K562 (cell line): ENCODE results near the gene SESN3. TPM values are rescaled to one million over a fixed set of nuclear protein-coding genes. Genes with fewer than 3 reads are reported as not detected.

Source experiments
- ATAC-seq: fragments of 200-7000 bp; cut with Tn5 transposase; 3 replicates; pipeline ENCODE4 v1.9.1; 2020; ENCODE audit warnings: moderate library complexity
- BruUV-seq: library from RNA; stranded (reverse); fragments of 400-500 nt; replicated peaks from 2 replicates; lab custom pipeline; 2021; lab: Mats Ljungman, UMichigan
- CTCF ChIA-PET: fragments of 300-600 bp; formaldehyde crosslinking; extraction: SDS; loops from one replicate; lab custom pipeline; 2021; ENCODE audit warnings: low intra/inter-chr PET ratio; lab: Yijun Ruan, JAX
- POLR2A ChIA-PET: fragments of 300-600, 350-650 bp; sonication (Branson Sonifier 250); formaldehyde crosslinking; extraction: SDS; loops from one replicate; lab custom pipeline; 2021; ENCODE audit warnings: antibody characterized with exemption, inconsistent platforms; lab: Yijun Ruan, JAX
- DNase-seq, 4 experiments: peaks; one replicate each; pipeline versions ENCODE4 v3.0.0 to v3.0.0-alpha.2; 2011 to 2018; ENCODE audit warnings: low spot score in 3 of 4, mixed read lengths in 3 of 4; ENCODE audit errors: extremely low read depth in 1 of 4
- FAIRE-seq: peaks from 2 replicates; lab custom pipeline; 2011; peaks lifted over from hg19 to GRCh38; lab: Jason Lieb, UNC
- H2AFZ ChIP-seq: 2 replicates; pipeline ENCODE4 v1.6.0; 2011; ENCODE audit warnings: low read depth, low read length, control low read depth, inconsistent platforms
- H3K27ac ChIP-seq: fragments of 200-600 bp; 3 replicates; pipeline ENCODE4 v1.8.0; 2011; ENCODE audit warnings: low read depth, mild to moderate bottlenecking, control low read depth, inconsistent platforms, low read length, moderate library complexity, mixed read lengths; ENCODE audit errors: extremely low read depth
- H3K27me3 ChIP-seq, 2 experiments: fragments of 300-600 bp in 1 of 2; 2 replicates in 1 of 2; 3 replicates in 1 of 2; pipeline versions ENCODE4 v1.6.0 to v1.8.0; 2011; ENCODE audit warnings: inconsistent platforms in 2 of 2, low read length in 2 of 2, mild to moderate bottlenecking in 1 of 2, mixed read lengths in 1 of 2, moderate library complexity in 1 of 2; ENCODE audit not compliant: control insufficient read depth in 2 of 2, insufficient read depth in 2 of 2
- H3K36me3 ChIP-seq: fragments of 300-600 bp; 3 replicates; pipeline ENCODE4 v1.8.0; 2011; ENCODE audit warnings: mild to moderate bottlenecking, low read length, inconsistent platforms; ENCODE audit not compliant: control insufficient read depth, insufficient read depth
- H3K4me1 ChIP-seq, 2 experiments: fragments of 200-600 bp in 1 of 2; replicated peaks in 1 of 2; 2 replicates in 1 of 2; 3 replicates in 1 of 2; pipeline versions ENCODE4 v1.5.1 to v1.8.0; 2011; ENCODE audit warnings: inconsistent platforms in 2 of 2, low read length in 2 of 2, mild to moderate bottlenecking in 1 of 2, mixed read lengths in 1 of 2, moderate library complexity in 1 of 2; ENCODE audit not compliant: control insufficient read depth in 2 of 2, insufficient read depth in 2 of 2
- H3K4me2 ChIP-seq: 2 replicates; pipeline ENCODE4 v1.6.1; 2011; ENCODE audit warnings: low read length, control low read depth, inconsistent platforms, mixed read lengths; ENCODE audit not compliant: insufficient read depth
- H3K4me3 ChIP-seq: fragments of 200-600 bp; sonication (generic), shearing (Covaris generic); 2 replicates; pipeline ENCODE4 v1.5.1; 2016; ENCODE audit warnings: control low read depth, inconsistent platforms
- H3K79me2 ChIP-seq: fragments of 200-600 bp; 3 replicates; pipeline ENCODE4 v1.8.0; 2011; ENCODE audit warnings: low read length, inconsistent platforms; ENCODE audit not compliant: control insufficient read depth, insufficient read depth
- H3K9ac ChIP-seq, 2 experiments: 2 replicates each; pipeline versions ENCODE4 v1.6.0 to v1.6.1; 2011; ENCODE audit warnings: low read depth in 2 of 2, low read length in 2 of 2, control low read depth in 1 of 2, inconsistent platforms in 1 of 2, mild to moderate bottlenecking in 1 of 2, mixed read lengths in 1 of 2; ENCODE audit not compliant: insufficient read depth in 1 of 2
- H3K9me1 ChIP-seq: one replicate; pipeline ENCODE4 v1.6.0; 2011; ENCODE audit warnings: inconsistent platforms, mild to moderate bottlenecking, low read length, moderate library complexity; ENCODE audit not compliant: control insufficient read depth, insufficient read depth
- H3K9me3 ChIP-seq: replicated peaks from 2 replicates; pipeline ENCODE4 v1.5.1; 2011; ENCODE audit warnings: low read depth, low read length, inconsistent platforms; ENCODE audit not compliant: control insufficient read depth, insufficient read depth
- H4K20me1 ChIP-seq: replicated peaks from 2 replicates; pipeline ENCODE4 v1.6.1; 2011; ENCODE audit warnings: low read length, inconsistent platforms, mixed read lengths; ENCODE audit not compliant: control insufficient read depth, insufficient read depth
- CCNT2 ChIP-seq: IDR thresholded peaks from 2 replicates; pipeline ENCODE4 v1.6.1; 2011; ENCODE audit warnings: borderline replicate concordance, low read depth, mild to moderate bottlenecking, moderate library complexity, mixed read lengths, low read length; ENCODE audit not compliant: insufficient read length; ENCODE audit errors: extremely low read depth
- EWSR1 ChIP-seq: fragments of 450-650 bp; IDR thresholded peaks from 2 replicates; pipeline ENCODE4 v1.6.1; 2018; ENCODE audit warnings: borderline replicate concordance, mild to moderate bottlenecking, low read depth, moderate library complexity; ENCODE audit not compliant: partially characterized antibody
- FOXK2 ChIP-seq, 2 experiments: fragments of 450-650 bp; IDR thresholded peaks in 1 of 2; conservative IDR thresholded peaks in 1 of 2; 2 replicates each; pipeline ENCODE4 v1.6.1; 2016; ENCODE audit warnings: low read depth in 2 of 2, mild to moderate bottlenecking in 1 of 2
- PCBP1 ChIP-seq: fragments of 200-400 bp; formaldehyde crosslinking; IDR thresholded peaks from 2 replicates; pipeline ENCODE4 v1.6.1; 2018; ENCODE audit warnings: mild to moderate bottlenecking, low read depth, low read length; ENCODE audit not compliant: poor library complexity, severe bottlenecking
- SMC3 ChIP-seq: conservative IDR thresholded peaks from 2 replicates; pipeline ENCODE4 v1.6.1; 2011; ENCODE audit warnings: low read depth, low read length, improper control_type of control experiment; ENCODE audit not compliant: insufficient read depth
- ZNF175 ChIP-seq: fragments of 200-800 bp; sonication (Bioruptor generic); IDR thresholded peaks from 2 replicates; pipeline ENCODE4 v1.6.1; 2016; ENCODE audit warnings: low read depth, mild to moderate bottlenecking, missing genetic modification characterization, missing compliant biosample characterization
- ZNF445 ChIP-seq: fragments of 250-450 bp; sonication (Bioruptor Pico); IDR thresholded peaks from 2 replicates; pipeline ENCODE4 v1.4.0; 2020; ENCODE audit warnings: low read depth, mild to moderate bottlenecking, moderate library complexity
- ZNF780A ChIP-seq: fragments of 250-450 bp; sonication (Bioruptor Pico); IDR thresholded peaks from 2 replicates; pipeline ENCODE4 v1.5.0; 2021; ENCODE audit warnings: mild to moderate bottlenecking
- WGBS: fragments of 100-300 bp; shearing (Covaris generic); methylation state at CpG from one replicate; pipeline ENCODE4 v1.1.6; 2016; ENCODE audit warnings: low coverage, mixed read lengths; ENCODE audit not compliant: insufficient coverage; ENCODE audit errors: missing lambda C conversion rate; 5-methylcytosine and 5-hydroxymethylcytosine counted together
- in situ Hi-C: fragments of 300-500 bp; cut with MboI; formaldehyde crosslinking; loops from 4 replicates; pipeline ENCODE4 v1.15.0; 2018; ENCODE audit warnings: inconsistent platforms, mixed read lengths
- intact Hi-C: fragments of 100-400 bp; cut with micrococcal nuclease; formaldehyde crosslinking; loops from 2 replicates; pipeline ENCODE4 v1.14.2; 2022
- polyA plus RNA-seq, 8 experiments: library from polyadenylated mRNA; depleted of rRNA in 4 of 8; stranded (reverse) in 5 of 8; unstranded in 3 of 8; fragments of >200 nt; fragmentation: Nextera tagmentation in 2 of 8; fragmentation: Illumina TruSeq in 1 of 8; extraction: Ambion mirVana in 2 of 8; extraction: Trizol in 1 of 8; gene quantifications; 2 replicates each; pipeline versions ENCODE4 v1.2.1 to v1.2.3, GENCODE V29; 2011 to 2014; ENCODE audit warnings: inconsistent platforms in 1 of 8, missing spikeins in 1 of 8
- total RNA-seq, 7 experiments: library from RNA; depleted of rRNA in 6 of 7; stranded (reverse); fragments of >200 nt in 6 of 7; fragmentation: Illumina TruSeq in 2 of 7; extraction: Trizol in 2 of 7; gene quantifications; 2 replicates each; pipeline versions ENCODE4 v1.2.1 to v1.2.3, GENCODE V29; 2011 to 2021; ENCODE audit warnings: low replicate concordance in 1 of 7
- TF ChIP-seq, protein P1 (sequence below): fragments of 250-450 bp; sonication (Bioruptor Pico); IDR thresholded peaks from 2 replicates; pipeline ENCODE4 v1.5.0; 2021; ENCODE audit warnings: mild to moderate bottlenecking, moderate library complexity
- TF ChIP-seq, protein P2 (sequence below): sonication (generic); formaldehyde crosslinking; IDR thresholded peaks from 2 replicates; pipeline ENCODE4 v1.8.1; 2023; ENCODE audit warnings: mild to moderate bottlenecking, missing genetic modification reagents, moderate library complexity
- TF ChIP-seq, protein P3 (sequence below): fragments of 250-450 bp; sonication (Bioruptor Pico); IDR thresholded peaks from 2 replicates; pipeline ENCODE4 v1.8.0; 2022; ENCODE audit warnings: inconsistent platforms
- TF ChIP-seq, protein P4 (sequence below): fragments of 450-650 bp; formaldehyde crosslinking; IDR thresholded peaks from 2 replicates; pipeline ENCODE4 v1.4.0; 2020; ENCODE audit warnings: mild to moderate bottlenecking, moderate library complexity

Gene SESN3
- total and polyA plus RNA-seq, 9 of the 15 experiments (the other 6 are each of a cell fraction or from before 2014, with no cell fraction given): 0.44 to 2.6 (median 1.5) TPM

DNA sequence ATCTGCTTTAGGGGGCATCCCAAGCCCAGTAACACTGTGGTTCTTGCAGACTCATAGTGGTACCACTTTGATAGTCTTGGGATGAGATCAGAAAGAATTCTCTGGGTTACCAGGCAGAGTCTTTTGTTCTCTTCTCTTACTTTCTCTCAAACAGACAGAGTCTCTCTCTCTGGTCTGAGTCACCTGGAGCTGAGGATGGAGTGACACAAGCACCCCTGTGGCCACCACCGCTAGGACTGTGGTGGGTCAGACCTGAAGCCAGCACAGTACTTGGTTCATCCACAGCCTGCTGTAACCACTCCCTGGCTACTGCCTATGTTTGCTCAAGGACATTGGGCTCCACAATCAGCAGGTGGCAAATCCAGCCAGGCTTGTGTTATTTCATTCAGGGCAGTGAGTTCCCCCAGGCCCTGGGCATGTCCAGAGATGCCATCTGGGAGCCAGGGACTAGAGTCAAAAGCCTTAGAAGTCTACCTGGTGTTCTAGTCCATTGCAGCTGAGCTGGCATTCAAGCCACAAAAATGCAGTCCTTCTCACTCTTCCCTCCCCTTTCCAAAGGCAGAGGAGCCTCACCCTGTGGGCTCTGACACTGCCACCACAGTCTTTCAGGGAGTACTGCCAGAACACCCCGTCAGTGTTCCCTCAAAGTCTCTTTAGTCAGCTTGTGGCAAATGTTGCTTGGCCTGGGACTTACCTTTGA is 111.5 kb downstream of the SESN3 start:
- no peaks in the 10 kb centered on the region for H4K20me1 ChIP-seq
- FAIRE-seq: no peak
- H3K9ac ChIP-seq: no peak overlapping the region
- H3K4me2 ChIP-seq: no peak overlapping the region
- H2AFZ ChIP-seq: no peak overlapping the region
- ChIA-PET CTCF (no interaction called here), POLR2A (interaction anchor here (0.7 to 3.4 kb wide), 2 partner anchors 11 to 39 kb away, joined by 4 to 11 read pairs; no protein-coding TSS in a partner anchor)
- no peaks in the 10 kb centered on the region for H3K36me3 ChIP-seq
- 45% methylated on average over 2 of the region's 2 CpGs for WGBS
- H3K9me1 ChIP-seq: no peaks in the 10 kb centered on the region
- no peak overlapping the region for H3K27ac ChIP-seq
- H3K27me3 ChIP-seq: no peaks in the 10 kb centered on the region
- H3K4me1 ChIP-seq: peaks cover 6 to 7% of the 10 kb centered on the region in 2 experiments; a peak in 1 of 5 replicates
- DNase-seq: no peak
- no peak overlapping the region for H3K4me3 ChIP-seq
- no TSS peak for BruUV-seq
- H3K9me3 ChIP-seq: no peaks in the 10 kb centered on the region; the same call in none of the 2 replicates
- in situ Hi-C loops: no loop called here
- peaks cover 3% of the 10 kb centered on the region; the same call in 2 of the 3 replicates for H3K79me2 ChIP-seq
- intact Hi-C loops: no loop called here
- no peak for ATAC-seq
- TF ChIP-seq EWSR1: no peak
- TF ChIP-seq FOXK2 (conservative IDR thresholded peaks at IDR 0.05 in 1 of 2, IDR thresholded peaks at IDR 0.05 in 1 of 2; ENCODE audit: low read depth in 2 of 2): no peak
- TF ChIP-seq CCNT2: no peak
- TF ChIP-seq, protein P1, sequence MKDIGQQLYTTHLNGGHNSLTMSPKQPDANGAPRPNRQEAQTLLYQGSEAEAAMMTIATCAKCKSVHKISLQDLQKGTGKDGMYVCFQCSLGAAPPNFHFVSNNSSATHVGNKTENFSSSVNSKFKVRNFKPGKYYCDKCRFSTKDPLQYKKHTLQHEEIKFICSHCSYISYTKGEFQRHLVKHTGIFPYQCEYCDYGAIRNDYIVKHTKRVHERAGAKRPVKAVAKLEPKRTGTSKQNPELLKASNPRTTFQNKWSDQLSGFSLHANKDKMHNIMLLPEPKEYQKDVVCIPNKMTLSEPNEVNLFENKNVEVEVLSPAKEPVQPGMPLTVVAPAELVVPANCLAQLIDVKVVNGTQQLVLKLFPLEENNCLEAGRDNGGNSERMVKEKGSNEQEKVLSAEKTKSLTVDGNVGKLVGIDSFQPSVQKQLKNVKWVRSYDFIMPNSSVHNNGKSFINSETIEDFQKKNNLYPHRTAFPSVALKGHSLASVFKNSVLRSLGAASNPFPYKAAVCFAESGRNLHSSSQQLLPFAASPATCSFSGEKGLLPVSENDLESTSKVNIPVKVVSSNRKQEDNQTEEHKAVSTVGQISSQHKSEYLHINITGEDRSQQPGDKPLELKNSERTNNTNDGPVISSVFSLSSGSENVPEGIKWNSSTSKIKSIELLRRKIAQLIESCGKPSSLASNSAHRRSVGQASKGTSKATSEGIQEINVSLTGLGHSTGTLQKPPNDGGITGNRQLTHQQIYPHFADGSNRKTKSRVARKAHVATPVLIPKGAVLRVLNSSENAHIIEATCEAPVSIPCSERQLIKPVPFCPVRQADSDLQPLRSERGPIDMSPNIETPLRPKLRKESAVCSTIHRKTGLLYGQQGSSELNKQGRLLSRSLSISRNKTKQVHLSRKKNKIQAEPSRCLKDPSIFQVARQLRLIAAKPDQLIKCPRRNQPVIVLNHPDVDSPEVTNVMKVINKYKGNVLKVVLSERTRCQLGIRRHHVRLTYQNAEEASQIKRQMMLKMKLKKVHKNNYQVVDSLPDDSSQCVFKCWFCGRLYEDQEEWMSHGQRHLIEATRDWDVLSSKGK (CRISPR knock-in tag): no peak
- no peak for TF ChIP-seq PCBP1
- TF ChIP-seq ZNF445: no peak
- TF ChIP-seq, protein P2, sequence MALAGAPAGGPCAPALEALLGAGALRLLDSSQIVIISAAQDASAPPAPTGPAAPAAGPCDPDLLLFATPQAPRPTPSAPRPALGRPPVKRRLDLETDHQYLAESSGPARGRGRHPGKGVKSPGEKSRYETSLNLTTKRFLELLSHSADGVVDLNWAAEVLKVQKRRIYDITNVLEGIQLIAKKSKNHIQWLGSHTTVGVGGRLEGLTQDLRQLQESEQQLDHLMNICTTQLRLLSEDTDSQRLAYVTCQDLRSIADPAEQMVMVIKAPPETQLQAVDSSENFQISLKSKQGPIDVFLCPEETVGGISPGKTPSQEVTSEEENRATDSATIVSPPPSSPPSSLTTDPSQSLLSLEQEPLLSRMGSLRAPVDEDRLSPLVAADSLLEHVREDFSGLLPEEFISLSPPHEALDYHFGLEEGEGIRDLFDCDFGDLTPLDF (CRISPR knock-in tag): no peak
- no peak for TF ChIP-seq SMC3
- TF ChIP-seq, protein P3, sequence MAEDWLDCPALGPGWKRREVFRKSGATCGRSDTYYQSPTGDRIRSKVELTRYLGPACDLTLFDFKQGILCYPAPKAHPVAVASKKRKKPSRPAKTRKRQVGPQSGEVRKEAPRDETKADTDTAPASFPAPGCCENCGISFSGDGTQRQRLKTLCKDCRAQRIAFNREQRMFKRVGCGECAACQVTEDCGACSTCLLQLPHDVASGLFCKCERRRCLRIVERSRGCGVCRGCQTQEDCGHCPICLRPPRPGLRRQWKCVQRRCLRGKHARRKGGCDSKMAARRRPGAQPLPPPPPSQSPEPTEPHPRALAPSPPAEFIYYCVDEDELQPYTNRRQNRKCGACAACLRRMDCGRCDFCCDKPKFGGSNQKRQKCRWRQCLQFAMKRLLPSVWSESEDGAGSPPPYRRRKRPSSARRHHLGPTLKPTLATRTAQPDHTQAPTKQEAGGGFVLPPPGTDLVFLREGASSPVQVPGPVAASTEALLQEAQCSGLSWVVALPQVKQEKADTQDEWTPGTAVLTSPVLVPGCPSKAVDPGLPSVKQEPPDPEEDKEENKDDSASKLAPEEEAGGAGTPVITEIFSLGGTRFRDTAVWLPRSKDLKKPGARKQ (CRISPR knock-in tag): no peak
- TF ChIP-seq ZNF175 (CRISPR knock-in tag): no peak
- TF ChIP-seq, protein P4, sequence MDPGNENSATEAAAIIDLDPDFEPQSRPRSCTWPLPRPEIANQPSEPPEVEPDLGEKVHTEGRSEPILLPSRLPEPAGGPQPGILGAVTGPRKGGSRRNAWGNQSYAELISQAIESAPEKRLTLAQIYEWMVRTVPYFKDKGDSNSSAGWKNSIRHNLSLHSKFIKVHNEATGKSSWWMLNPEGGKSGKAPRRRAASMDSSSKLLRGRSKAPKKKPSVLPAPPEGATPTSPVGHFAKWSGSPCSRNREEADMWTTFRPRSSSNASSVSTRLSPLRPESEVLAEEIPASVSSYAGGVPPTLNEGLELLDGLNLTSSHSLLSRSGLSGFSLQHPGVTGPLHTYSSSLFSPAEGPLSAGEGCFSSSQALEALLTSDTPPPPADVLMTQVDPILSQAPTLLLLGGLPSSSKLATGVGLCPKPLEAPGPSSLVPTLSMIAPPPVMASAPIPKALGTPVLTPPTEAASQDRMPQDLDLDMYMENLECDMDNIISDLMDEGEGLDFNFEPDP: no peak
- TF ChIP-seq ZNF780A (CRISPR knock-in tag): no peak
